ENCODE data around the gene NKAIN1. TPM values are rescaled to one million over a fixed set of nuclear protein-coding genes. Genes with fewer than 3 reads are reported as not detected.
"Not testable (repeated sequence)": the region's sequence is repeated elsewhere in the genome, so short reads cannot be mapped to it uniquely, and the experiment has no call there.

NKAIN1 gene
- total RNA-seq: 1.9 and 2.2 TPM in 2 replicates
- long read RNA-seq: 0 reads

DNA sequence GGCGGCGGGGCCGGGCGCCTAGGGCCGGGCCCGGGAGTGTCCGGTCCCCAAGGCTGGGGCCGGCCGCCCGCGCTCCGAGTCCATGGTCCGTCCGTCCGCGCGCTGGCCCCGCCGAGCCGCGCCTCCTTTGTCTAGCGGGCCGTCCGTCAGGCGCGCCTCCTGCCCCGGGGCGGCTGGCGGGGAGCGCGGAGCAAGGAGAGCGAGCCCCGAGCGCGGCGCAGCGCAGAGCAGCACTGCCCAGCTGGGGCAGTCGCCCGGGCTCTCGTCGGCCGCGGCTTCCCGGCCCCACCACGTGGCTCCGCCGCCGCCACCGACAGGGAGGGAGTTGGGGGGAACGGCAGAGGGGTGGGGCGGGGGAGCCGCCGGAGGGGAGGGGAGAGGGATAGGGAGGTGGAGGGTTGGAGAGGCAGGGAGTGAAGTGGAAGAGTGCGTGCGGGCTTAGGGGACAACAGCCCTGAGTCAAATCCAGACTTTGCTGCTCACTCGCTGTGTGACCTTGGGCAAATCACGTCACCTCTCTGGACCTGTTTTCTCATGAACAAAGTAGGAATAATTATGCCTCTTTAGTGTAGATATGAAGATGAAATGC lies at the start of gene NKAIN1:
TSS of gene NKAIN1 (minus strand) at position 235 of the 589 bp plus-strand sequence. CDS start 340 bp downstream, outside the sequence.
- H3K4me1 Mint-ChIP-seq (ENCODE audit: unreplicated experiment): peaks cover 12% of the 10 kb centered on the region
- H3K27ac Mint-ChIP-seq (ENCODE audit: unreplicated experiment): no peak within 1 kb of the TSS
- no peaks in the 10 kb centered on the region for H3K9me3 Mint-ChIP-seq (ENCODE audit: unreplicated experiment)

GRCh38 chr1:31289021-31289420 lies 49.3 kb upstream of the NKAIN1 start:
- no peaks in the 10 kb centered on the region for H3K9me3 Mint-ChIP-seq (ENCODE audit: unreplicated experiment)

More for the DNA sequence above, at the start of gene NKAIN1:
- TF ChIP-seq, protein P1, sequence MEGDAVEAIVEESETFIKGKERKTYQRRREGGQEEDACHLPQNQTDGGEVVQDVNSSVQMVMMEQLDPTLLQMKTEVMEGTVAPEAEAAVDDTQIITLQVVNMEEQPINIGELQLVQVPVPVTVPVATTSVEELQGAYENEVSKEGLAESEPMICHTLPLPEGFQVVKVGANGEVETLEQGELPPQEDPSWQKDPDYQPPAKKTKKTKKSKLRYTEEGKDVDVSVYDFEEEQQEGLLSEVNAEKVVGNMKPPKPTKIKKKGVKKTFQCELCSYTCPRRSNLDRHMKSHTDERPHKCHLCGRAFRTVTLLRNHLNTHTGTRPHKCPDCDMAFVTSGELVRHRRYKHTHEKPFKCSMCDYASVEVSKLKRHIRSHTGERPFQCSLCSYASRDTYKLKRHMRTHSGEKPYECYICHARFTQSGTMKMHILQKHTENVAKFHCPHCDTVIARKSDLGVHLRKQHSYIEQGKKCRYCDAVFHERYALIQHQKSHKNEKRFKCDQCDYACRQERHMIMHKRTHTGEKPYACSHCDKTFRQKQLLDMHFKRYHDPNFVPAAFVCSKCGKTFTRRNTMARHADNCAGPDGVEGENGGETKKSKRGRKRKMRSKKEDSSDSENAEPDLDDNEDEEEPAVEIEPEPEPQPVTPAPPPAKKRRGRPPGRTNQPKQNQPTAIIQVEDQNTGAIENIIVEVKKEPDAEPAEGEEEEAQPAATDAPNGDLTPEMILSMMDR (IDR thresholded peaks at IDR 0.05): no peak
- Mint-ChIP-seq H3K27me3 (ENCODE audit: unreplicated experiment) (peaks cover 64% of the 10 kb centered on the region), H3K4me3 (ENCODE audit: unreplicated experiment) (peak within 1 kb of the TSS; percentile 75), H3K36me3 (ENCODE audit: unreplicated experiment) (no peaks in the 10 kb centered on the region)
- DNase-seq (ENCODE audit: extremely low spot score, unreplicated experiment): no peak

GRCh38 chr1:31287791-31288190 lies 48.1 kb upstream of the NKAIN1 start:
- not testable (repeated sequence) for H3K27ac Mint-ChIP-seq (ENCODE audit: unreplicated experiment); H3K4me3 Mint-ChIP-seq (ENCODE audit: unreplicated experiment); H3K27me3 Mint-ChIP-seq (ENCODE audit: unreplicated experiment); H3K9me3 Mint-ChIP-seq (ENCODE audit: unreplicated experiment); DNase-seq (ENCODE audit: extremely low spot score, unreplicated experiment); H3K4me1 Mint-ChIP-seq (ENCODE audit: unreplicated experiment)
- peaks cover 41% of the 10 kb centered on the region for H3K36me3 Mint-ChIP-seq (ENCODE audit: unreplicated experiment)

More at GRCh38 chr1:31289021-31289420, 49.3 kb upstream of the NKAIN1 start:
- DNase-seq (ENCODE audit: extremely low spot score, unreplicated experiment): no peak
- Mint-ChIP-seq H3K4me1 (ENCODE audit: unreplicated experiment) (no peaks in the 10 kb centered on the region), H3K36me3 (ENCODE audit: unreplicated experiment) (peaks cover 42% of the 10 kb centered on the region), H3K27me3 (ENCODE audit: unreplicated experiment) (no peaks in the 10 kb centered on the region), H3K27ac (ENCODE audit: unreplicated experiment) (no peak overlapping the region), H3K4me3 (ENCODE audit: unreplicated experiment) (no peak overlapping the region)
- TF ChIP-seq, protein P1 (IDR thresholded peaks at IDR 0.05): no peak

GRCh38 chr1:31282426-31282825 lies 42.7 kb upstream of the NKAIN1 start:
- H3K27me3 Mint-ChIP-seq (ENCODE audit: unreplicated experiment); H3K27ac Mint-ChIP-seq (ENCODE audit: unreplicated experiment); H3K4me1 Mint-ChIP-seq (ENCODE audit: unreplicated experiment); H3K4me3 Mint-ChIP-seq (ENCODE audit: unreplicated experiment); H3K9me3 Mint-ChIP-seq (ENCODE audit: unreplicated experiment); DNase-seq (ENCODE audit: extremely low spot score, unreplicated experiment): not testable (repeated sequence)
- peaks cover 42% of the 10 kb centered on the region for H3K36me3 Mint-ChIP-seq (ENCODE audit: unreplicated experiment)

GRCh38 chr1:31273619-31274018 lies 33.9 kb upstream of the NKAIN1 start:
- Mint-ChIP-seq H3K27ac (ENCODE audit: unreplicated experiment) (no peak overlapping the region), H3K27me3 (ENCODE audit: unreplicated experiment) (no peaks in the 10 kb centered on the region), H3K36me3 (ENCODE audit: unreplicated experiment) (peaks cover 51% of the 10 kb centered on the region), H3K4me3 (ENCODE audit: unreplicated experiment) (no peak overlapping the region), H3K9me3 (ENCODE audit: unreplicated experiment) (no peaks in the 10 kb centered on the region), H3K4me1 (ENCODE audit: unreplicated experiment) (no peaks in the 10 kb centered on the region)
- TF ChIP-seq, protein P1 (IDR thresholded peaks at IDR 0.05): no peak
- no peak for DNase-seq (ENCODE audit: extremely low spot score, unreplicated experiment)

DNA sequence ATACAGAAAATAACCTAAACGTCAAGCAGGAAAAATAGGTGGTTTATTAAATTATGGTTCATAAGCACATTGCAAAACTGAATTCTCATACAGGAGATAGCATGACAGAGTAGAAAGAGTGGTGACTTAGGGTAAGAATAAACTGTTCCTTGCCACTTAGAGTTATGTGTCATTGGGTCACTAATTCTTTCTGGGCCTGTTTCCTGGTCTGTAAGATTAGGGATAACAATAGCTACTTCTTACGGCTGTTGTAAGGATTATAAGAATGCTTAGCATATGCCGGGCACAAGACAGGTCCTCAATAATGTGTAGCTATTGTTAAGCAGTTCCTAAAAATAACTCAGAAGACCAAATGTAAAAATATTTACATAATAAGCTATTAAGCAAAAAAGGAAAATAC lies 32.7 kb upstream of the NKAIN1 start:
- H3K4me1 Mint-ChIP-seq (ENCODE audit: unreplicated experiment): no peaks in the 10 kb centered on the region
- no peak overlapping the region for H3K27ac Mint-ChIP-seq (ENCODE audit: unreplicated experiment)
- no peaks in the 10 kb centered on the region for H3K27me3 Mint-ChIP-seq (ENCODE audit: unreplicated experiment)
- DNase-seq (ENCODE audit: extremely low spot score, unreplicated experiment): no peak
- H3K9me3 Mint-ChIP-seq (ENCODE audit: unreplicated experiment): no peaks in the 10 kb centered on the region
- no peak overlapping the region for H3K4me3 Mint-ChIP-seq (ENCODE audit: unreplicated experiment)
- TF ChIP-seq, protein P1 (IDR thresholded peaks at IDR 0.05): no peak
- peaks cover 47% of the 10 kb centered on the region for H3K36me3 Mint-ChIP-seq (ENCODE audit: unreplicated experiment)
